ENCODE results near the gene PARN.

GRCh38 chr16:14445937-14446715 lies 183.9 kb downstream of the PARN start:
- TF ChIP-seq EZH2 (IDR thresholded peaks at IDR 0.05) (no peak), POLR2AphosphoS5 (IDR thresholded peaks at IDR 0.05; ENCODE audit: borderline replicate concordance, low read depth, low read length) (no peak), FOXP2 (optimal IDR thresholded peaks at IDR 0.05; ENCODE audit: control extremely low read depth, extremely low read length, insufficient read depth) (no peak)
